HG03064 (cell line): ENCODE results near the gene SLC2A13.
"Not testable (repeated sequence)": the region's sequence is repeated elsewhere in the genome, so short reads cannot be mapped to it uniquely, and the experiment has no call there.

ENCODE experiments used
- ATAC-seq: cut with Tn5 transposase; IDR thresholded peaks from one replicate; pipeline ENCODE4 v1.9.1; 2021; ENCODE audit warnings: low read depth; ENCODE audit not compliant: unreplicated experiment

Gene SLC2A13

DNA sequence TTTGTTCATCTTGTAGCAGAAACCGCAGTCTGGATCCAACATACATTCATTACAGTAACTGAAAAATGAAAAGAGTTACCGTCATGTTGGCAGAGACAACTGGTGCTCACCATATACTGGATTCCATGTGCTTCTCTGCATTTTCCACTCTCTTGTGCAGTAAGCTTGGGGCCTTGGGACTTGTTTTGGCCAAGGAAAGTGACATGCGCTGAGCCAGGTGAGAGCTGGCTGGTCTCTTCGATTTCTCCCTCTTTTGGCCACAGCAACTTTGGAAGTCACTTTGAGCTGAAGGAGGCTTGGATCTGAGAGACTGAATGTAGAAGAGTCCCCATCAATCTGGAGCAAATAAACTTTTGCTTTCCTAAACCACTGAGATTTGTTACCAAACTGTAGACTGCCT is 275.7 kb downstream of the SLC2A13 start:
- no peak for ATAC-seq

DNA sequence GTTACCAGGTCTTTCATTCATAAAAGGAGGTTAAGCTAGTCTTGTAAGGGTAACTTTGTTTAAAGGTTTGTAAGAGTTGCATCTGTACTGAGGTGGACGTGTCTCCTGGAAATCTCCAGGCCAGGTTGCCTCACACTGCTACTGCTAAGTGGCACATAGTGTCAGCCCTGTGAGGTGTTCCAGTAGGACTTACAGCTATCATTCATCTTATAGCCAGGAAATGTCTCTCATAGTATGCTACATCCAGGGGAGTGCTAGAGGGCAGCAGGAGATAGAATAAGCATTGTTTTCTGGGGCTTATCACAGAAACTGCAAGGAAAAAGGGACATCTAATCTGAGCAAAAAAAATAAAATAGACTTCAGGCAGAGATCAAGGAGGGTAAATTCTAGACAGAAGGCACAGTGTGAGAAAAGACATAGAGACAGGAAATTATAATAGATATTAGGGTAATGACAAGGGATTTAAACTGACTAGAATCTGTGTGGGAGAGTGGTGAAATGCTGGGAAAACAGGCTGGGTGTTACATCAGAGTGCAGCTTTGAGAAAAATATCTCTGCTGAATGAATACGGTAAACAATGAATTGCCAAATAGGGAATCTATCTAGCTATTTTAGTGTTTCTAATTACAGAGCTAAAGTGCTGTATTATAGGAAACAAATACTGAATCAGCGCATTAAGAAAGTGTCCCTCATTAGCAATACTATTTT is 281.2 kb downstream of the SLC2A13 start:
- no peak for ATAC-seq

- no peak for ATAC-seq
These were observed 289.2 kb downstream of the SLC2A13 start for GRCh38 chr12:39816671-39817185.

DNA sequence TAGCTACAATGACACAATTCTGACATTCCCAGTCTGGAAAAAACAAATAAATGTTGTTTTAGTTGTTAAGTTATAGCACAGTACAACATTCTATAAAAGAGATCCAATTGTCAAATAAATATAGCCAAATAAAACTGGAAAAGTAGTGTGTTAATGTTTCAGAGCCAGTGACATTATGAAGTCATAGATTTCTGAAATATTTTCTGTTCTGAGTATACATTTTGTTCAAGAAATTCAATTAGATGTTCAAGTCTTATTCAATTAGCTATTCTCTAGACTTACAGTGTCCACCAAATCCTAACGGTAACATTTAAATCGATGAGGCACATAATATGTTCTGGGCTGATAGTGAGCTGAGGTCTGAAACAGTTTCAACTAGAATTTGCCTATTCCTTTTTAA is 290.1 kb downstream of the SLC2A13 start:
- no peak for ATAC-seq

GRCh38 chr12:39814626-39815025 is 291.3 kb downstream of the SLC2A13 start:
- ATAC-seq, result no peak

- no peak for ATAC-seq
These were observed 292.1 kb downstream of the SLC2A13 start for GRCh38 chr12:39813776-39814175.

DNA sequence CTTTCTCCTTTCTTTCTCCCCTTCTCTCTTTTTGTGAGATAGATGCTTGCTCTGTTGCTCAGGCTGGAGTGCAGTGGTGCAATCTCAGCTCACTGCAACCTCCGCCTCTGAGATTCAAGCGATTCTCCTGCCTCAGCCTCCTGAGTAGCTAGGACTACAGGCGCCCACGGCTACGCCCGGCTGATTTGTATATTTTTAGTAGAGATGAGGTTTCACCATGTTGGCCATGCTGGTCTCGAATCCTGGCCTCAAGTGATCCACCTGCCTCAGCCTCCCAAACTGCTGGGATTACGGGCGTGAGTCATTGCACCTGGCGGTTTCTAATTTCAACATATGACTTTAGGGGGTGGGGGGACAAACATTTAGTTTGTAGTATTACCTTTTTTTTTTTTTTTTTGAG is 293.4 kb downstream of the SLC2A13 start:
- ATAC-seq, result not testable (repeated sequence)

DNA sequence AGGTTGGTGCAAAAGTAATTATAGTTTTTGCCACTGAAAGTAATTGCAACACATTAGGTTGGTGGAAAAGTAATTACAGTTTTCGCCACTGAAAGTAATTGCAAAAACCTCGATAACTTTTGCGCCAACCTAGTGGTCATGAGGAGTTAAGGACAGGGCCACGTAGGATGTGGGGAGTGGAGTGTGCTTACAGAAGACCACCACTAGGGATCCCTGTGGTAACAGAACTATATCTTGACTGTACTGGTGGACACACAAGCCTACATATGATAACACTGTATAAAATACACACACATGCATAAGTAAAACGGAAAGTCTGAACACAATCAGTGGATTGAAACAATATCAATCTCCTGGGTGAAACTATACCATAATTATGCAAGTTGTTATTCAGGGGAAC is 298.8 kb downstream of the SLC2A13 start:
- ATAC-seq, result no peak

GRCh38 chr12:39805651-39806050 is 300.2 kb downstream of the SLC2A13 start:
- no peak for ATAC-seq

GRCh38 chr12:39804898-39805297 is 301.0 kb downstream of the SLC2A13 start:
- ATAC-seq, result no peak

DNA sequence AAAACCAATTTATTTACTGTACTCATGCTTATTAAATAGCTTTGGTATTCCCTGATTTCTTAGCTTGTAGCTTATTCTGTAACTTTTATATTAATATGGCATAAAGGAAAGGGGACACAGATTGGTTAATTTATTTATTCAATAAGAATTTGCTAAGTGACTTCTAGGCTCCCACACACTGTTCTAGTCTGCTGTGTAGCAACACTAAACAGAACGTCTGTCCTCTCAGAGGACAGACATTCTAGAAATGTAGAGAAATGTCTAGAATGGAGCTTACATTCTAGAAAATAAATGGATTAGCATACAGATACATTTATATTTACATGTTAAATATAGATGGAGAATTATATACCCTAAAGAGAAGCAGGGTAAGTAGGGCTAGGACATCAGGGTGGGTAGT is 301.4 kb downstream of the SLC2A13 start:
- no peak for ATAC-seq

GRCh38 chr12:39803151-39803550 is 302.7 kb downstream of the SLC2A13 start:
- ATAC-seq, result no peak

DNA sequence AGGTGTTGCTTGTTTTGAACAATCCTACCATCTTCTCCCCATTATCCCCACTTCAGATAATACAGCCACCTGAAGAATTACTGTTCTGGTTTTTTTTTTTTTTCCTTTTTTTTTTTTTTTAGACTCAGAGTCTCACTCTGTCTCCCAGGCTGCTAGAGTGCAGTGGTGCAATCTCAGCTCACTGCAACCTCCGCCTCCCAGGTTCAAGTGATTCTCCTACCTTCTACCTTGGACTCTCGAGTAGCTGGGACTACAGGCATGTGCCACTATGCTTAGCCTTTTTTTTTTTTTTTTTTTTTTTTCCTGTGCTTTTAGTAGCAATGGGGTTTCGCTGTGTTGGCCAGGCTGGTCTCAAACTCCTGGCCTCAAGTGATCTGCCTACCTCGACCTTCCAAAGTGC is 306.9 kb downstream of the SLC2A13 start:
- no peak for ATAC-seq

DNA sequence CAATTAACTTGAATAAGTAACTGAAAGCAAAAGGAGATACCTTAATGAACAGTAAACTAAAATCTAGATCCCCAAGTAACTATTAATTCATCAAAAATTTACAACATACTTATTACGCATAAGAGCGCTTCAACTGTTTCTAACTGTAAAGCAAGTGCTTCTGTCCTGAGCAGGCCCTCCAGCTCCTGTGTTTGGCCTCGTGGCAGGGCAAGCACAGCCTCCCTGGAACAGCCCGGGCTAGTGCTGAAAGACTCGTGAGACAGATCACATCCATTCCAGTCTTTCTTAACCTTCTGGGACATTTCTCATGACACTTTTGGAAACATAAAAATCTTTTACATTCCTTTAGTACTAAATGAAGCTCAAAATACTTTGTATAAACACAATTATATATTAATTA is 307.5 kb downstream of the SLC2A13 start:
- ATAC-seq, result no peak

DNA sequence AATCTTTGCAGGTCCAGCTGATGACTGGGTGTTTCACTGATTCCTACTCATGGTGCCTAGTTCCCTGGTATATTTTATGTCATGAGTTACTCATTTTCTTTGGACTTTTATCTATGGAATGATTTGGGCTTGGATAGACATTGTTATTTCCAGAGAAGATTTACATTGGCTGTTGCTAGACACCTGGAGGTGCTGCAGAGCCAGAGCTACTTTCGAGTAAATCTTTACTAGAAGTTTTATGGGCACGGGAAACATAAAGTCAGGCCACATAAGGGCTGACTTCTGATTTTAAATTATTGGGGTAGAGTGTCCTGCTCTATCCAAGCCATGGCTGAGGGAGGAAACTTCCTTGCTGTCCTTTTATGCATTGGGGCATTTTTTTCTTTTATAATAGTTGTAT is 310.4 kb downstream of the SLC2A13 start:
- no peak for ATAC-seq

DNA sequence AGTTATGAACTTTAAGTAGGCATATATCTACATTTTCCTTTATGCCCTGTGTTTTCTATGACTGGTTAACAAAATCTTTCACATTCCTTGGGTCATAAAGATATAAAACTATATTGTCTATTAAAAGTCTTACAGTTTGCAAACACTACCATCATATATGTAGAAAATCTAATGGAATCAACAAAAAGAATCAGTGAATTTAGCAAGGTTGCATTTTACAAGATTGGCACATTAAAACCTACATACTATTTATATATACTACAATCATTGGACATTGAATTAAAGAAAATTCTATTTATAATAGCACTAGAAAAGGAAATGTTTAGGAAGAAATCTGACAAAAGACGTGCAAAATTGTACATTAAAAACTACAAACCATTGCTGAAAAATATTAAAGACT is 312.9 kb downstream of the SLC2A13 start:
- ATAC-seq, result no peak

DNA sequence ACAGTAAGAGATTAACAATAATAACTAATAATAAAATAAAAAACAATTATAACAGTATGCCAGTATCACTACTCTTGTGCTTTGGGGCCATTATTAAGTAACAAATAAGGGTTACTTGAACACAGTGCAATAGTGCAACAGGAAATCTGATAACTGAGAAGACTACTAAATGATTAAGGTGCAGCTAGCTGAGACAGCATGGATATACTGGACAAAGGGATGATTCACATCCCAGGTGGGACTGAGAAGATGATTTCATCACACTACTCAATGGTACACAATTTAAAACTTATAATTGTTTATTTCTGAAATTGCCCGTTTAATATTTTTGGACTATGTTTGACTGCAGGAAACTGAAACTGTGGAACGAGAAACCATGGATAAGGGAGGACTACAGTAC is 317.6 kb downstream of the SLC2A13 start:
- no peak for ATAC-seq

DNA sequence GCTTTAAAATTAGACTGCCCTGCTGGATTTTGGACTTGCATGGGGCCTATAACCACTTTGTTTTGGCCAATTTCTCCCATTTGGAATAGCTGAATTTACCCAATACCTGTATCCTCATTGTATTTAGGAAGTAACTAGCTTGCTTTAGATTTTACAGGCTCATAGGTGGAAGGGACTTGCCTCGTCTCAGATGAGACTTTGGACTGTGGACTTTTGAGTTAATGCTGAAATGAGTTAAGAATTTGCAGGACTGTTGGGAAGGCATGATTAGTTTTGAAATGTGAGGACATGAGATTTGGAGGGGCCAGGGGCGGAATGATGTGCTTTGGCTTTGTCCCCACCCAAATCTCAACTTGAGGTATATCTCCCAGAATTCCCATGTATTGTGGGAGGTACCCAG is 320.1 kb downstream of the SLC2A13 start:
- not testable (repeated sequence) for ATAC-seq

DNA sequence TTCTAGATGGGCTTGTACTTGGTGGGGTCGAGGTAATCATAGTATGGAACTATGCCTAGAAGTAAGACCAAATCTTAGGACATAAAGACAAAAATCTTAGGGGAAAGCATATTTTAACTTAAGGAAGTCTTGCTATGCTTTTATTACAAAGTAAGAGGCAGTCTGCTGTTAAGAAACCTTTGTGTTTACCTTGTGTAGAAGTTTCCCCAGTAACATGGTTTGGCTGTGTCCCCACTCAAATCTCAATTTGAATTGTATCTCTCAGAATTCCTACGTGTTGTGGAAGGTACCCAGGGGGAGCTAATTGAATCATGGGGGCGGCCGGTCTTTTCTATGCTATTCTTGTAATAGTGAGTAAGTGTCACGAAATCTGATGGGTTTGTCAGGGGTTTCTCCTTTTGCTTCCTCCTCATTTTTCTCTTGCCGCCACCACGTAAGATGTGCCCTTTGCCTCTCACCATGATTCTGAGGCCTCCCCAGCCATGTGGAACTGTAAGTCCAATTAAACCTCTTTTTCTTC is 323.8 kb downstream of the SLC2A13 start:
- no peak for ATAC-seq

- no peak for ATAC-seq
These were observed 324.9 kb downstream of the SLC2A13 start for GRCh38 chr12:39780913-39781446.

GRCh38 chr12:39780411-39780912 is 325.4 kb downstream of the SLC2A13 start:
- no peak for ATAC-seq

- ATAC-seq, result no peak
These were observed 326.0 kb downstream of the SLC2A13 start for GRCh38 chr12:39779768-39780340.
